Measurements from ENCODE around the gene RHBG.

The RHBG gene

GRCh38 chr1:156400191-156400935, 31.4 kb downstream of the RHBG start:
- H2BK15ac ChIP-seq (ENCODE audit: low read depth, poor library complexity, severe bottlenecking), result no peak overlapping the region
- H3K9ac ChIP-seq (ENCODE audit: low read length), result no peak overlapping the region
- H2AFZ ChIP-seq (ENCODE audit: low read depth, low read length), result no peak overlapping the region
- DNase-seq, result no peak
- no peak overlapping the region for H2BK120ac ChIP-seq (ENCODE audit: low read depth, low read length)
- no peaks in the 10 kb centered on the region for H3K9me3 ChIP-seq (ENCODE audit: control insufficient read depth, low read length)
- no peak overlapping the region for H3K4me3 ChIP-seq (ENCODE audit: insufficient read depth in 1 of 2, low read depth in 1 of 2, low read length in 2 of 2)
- H3K23ac ChIP-seq (ENCODE audit: low read length in 2 of 2), result no peak overlapping the region
- no peak overlapping the region for H2AK5ac ChIP-seq (ENCODE audit: low read length, severe bottlenecking)
- no peak overlapping the region for H3K18ac ChIP-seq (ENCODE audit: low read depth in 1 of 2, low read length in 2 of 2)
- no peak overlapping the region for H4K91ac ChIP-seq (ENCODE audit: low read length)
- no peak overlapping the region for H3K27ac ChIP-seq (ENCODE audit: low read length, poor library complexity, severe bottlenecking)
- H3K36me3 ChIP-seq (ENCODE audit: control insufficient read depth in 1 of 2, insufficient read depth in 2 of 2, low read depth in 1 of 2, low read length in 2 of 2), result no peaks in the 10 kb centered on the region
- peaks cover 52 to 62% of the 10 kb centered on the region in 2 experiments for H3K27me3 ChIP-seq (ENCODE audit: control insufficient read depth in 1 of 2, insufficient read depth in 1 of 2, low read length in 2 of 2)
- no peak overlapping the region for H3K4me2 ChIP-seq (ENCODE audit: low read length, poor library complexity, severe bottlenecking)
- no peak overlapping the region for H3K14ac ChIP-seq (ENCODE audit: low read length in 2 of 2)
- H2BK5ac ChIP-seq (ENCODE audit: low read depth, low read length, poor library complexity, severe bottlenecking), result no peak overlapping the region
- H3K4ac ChIP-seq (ENCODE audit: low read depth in 1 of 2, low read length in 2 of 2), result no peak overlapping the region
- no peak overlapping the region for H2BK12ac ChIP-seq (ENCODE audit: low read length in 2 of 2)
- no peaks in the 10 kb centered on the region for H3K4me1 ChIP-seq (ENCODE audit: control insufficient read depth, insufficient read depth, low read depth, low read length)
- no peaks in the 10 kb centered on the region for H3K79me1 ChIP-seq (replicated peaks; ENCODE audit: low read length, poor library complexity, severe bottlenecking)
- WGBS, result 84% methylated on average over 19 of the region's 25 CpGs
- no peak overlapping the region for H4K8ac ChIP-seq (ENCODE audit: low read length)

DNA sequence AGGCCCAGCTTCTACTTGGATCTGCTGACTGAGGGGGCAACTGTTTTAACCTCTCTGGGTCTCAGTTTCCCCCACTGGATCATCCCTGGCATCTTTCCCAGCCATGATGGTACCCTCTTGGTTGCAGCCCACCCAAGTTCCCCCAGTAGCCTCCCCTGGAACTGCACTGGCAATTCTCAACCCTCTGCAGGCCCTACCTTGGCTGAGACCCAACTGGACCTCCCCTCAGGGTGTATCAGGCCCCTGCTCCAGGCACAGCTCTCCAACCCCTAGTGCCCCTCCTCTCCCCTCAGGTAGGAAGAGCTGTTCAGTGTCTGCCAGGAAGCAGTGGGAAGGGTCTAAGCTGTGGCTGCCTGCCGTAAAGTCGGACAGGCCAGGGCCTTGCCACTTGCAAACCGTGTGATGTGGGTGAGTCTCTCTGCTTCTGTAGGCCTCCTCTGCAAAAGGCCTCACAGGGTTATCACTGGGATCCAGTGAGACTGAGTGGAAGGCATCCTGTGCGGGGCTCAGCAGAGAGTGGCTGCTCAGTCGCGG, 32.1 kb downstream of the RHBG start:
- no peak overlapping the region for H3K14ac ChIP-seq (ENCODE audit: low read length in 2 of 2)
- H3K4me3 ChIP-seq (ENCODE audit: insufficient read depth in 1 of 2, low read depth in 1 of 2, low read length in 2 of 2), result no peak overlapping the region
- H3K23ac ChIP-seq (ENCODE audit: low read length in 2 of 2), result no peak overlapping the region
- no peak overlapping the region for H3K4ac ChIP-seq (ENCODE audit: low read depth in 1 of 2, low read length in 2 of 2)
- H3K79me1 ChIP-seq (replicated peaks; ENCODE audit: low read length, poor library complexity, severe bottlenecking), result no peaks in the 10 kb centered on the region
- no peak for DNase-seq
- no peak overlapping the region for H4K91ac ChIP-seq (ENCODE audit: low read length)
- no peak overlapping the region for H3K27ac ChIP-seq (ENCODE audit: low read length, poor library complexity, severe bottlenecking)
- H3K18ac ChIP-seq (ENCODE audit: low read depth in 1 of 2, low read length in 2 of 2), result no peak overlapping the region
- no peak overlapping the region for H2BK12ac ChIP-seq (ENCODE audit: low read length in 2 of 2)
- no peak overlapping the region for H2AK5ac ChIP-seq (ENCODE audit: low read length, severe bottlenecking)
- WGBS, result 70% methylated on average over 6 of the region's 6 CpGs
- H2AFZ ChIP-seq (ENCODE audit: low read depth, low read length), result no peak overlapping the region
- H2BK15ac ChIP-seq (ENCODE audit: low read depth, poor library complexity, severe bottlenecking), result no peak overlapping the region
- no peak overlapping the region for H2BK5ac ChIP-seq (ENCODE audit: low read depth, low read length, poor library complexity, severe bottlenecking)
- no peak overlapping the region for H2BK120ac ChIP-seq (ENCODE audit: low read depth, low read length)
- H3K4me1 ChIP-seq (ENCODE audit: control insufficient read depth, insufficient read depth, low read depth, low read length), result no peaks in the 10 kb centered on the region
- no peak overlapping the region for H4K8ac ChIP-seq (ENCODE audit: low read length)
- no peaks in the 10 kb centered on the region for H3K9me3 ChIP-seq (ENCODE audit: control insufficient read depth, low read length)
- H3K27me3 ChIP-seq (ENCODE audit: control insufficient read depth in 1 of 2, insufficient read depth in 1 of 2, low read length in 2 of 2), result peaks cover 59 to 67% of the 10 kb centered on the region in 2 experiments
- H3K4me2 ChIP-seq (ENCODE audit: low read length, poor library complexity, severe bottlenecking), result no peak overlapping the region
- no peaks in the 10 kb centered on the region for H3K36me3 ChIP-seq (ENCODE audit: control insufficient read depth in 1 of 2, insufficient read depth in 2 of 2, low read depth in 1 of 2, low read length in 2 of 2)
- no peak overlapping the region for H3K9ac ChIP-seq (ENCODE audit: low read length)

GRCh38 chr1:156401681-156402081, 32.7 kb downstream of the RHBG start:
- Histone ChIP-seq H3K27ac (ENCODE audit: low read length, poor library complexity, severe bottlenecking) (no peak overlapping the region), H3K18ac (ENCODE audit: low read depth in 1 of 2, low read length in 2 of 2) (no peak overlapping the region)

GRCh38 chr1:156402331-156403020, 33.5 kb downstream of the RHBG start:
- Histone ChIP-seq H3K36me3 (ENCODE audit: control insufficient read depth in 1 of 2, insufficient read depth in 2 of 2, low read depth in 1 of 2, low read length in 2 of 2) (no peaks in the 10 kb centered on the region), H3K27me3 (ENCODE audit: control insufficient read depth in 1 of 2, insufficient read depth in 1 of 2, low read length in 2 of 2) (peaks cover 72 to 78% of the 10 kb centered on the region in 2 experiments), H3K4ac (ENCODE audit: low read depth in 1 of 2, low read length in 2 of 2) (no peak overlapping the region), H3K9me3 (ENCODE audit: control insufficient read depth, low read length) (no peaks in the 10 kb centered on the region), H3K23ac (ENCODE audit: low read length in 2 of 2) (no peak overlapping the region), H2BK12ac (ENCODE audit: low read length in 2 of 2) (no peak overlapping the region), H4K8ac (ENCODE audit: low read length) (no peak overlapping the region), H3K14ac (ENCODE audit: low read length in 2 of 2) (no peak overlapping the region), H2AFZ (ENCODE audit: low read depth, low read length) (no peak overlapping the region), H3K27ac (ENCODE audit: low read length, poor library complexity, severe bottlenecking) (no peak overlapping the region), H2BK5ac (ENCODE audit: low read depth, low read length, poor library complexity, severe bottlenecking) (no peak overlapping the region), H3K79me1 (replicated peaks; ENCODE audit: low read length, poor library complexity, severe bottlenecking) (no peaks in the 10 kb centered on the region), H4K91ac (ENCODE audit: low read length) (no peak overlapping the region), H2AK5ac (ENCODE audit: low read length, severe bottlenecking) (no peak overlapping the region), H3K9ac (ENCODE audit: low read length) (no peak overlapping the region), H3K4me1 (ENCODE audit: control insufficient read depth, insufficient read depth, low read depth, low read length) (no peaks in the 10 kb centered on the region), H3K4me2 (ENCODE audit: low read length, poor library complexity, severe bottlenecking) (no peak overlapping the region), H2BK15ac (ENCODE audit: low read depth, poor library complexity, severe bottlenecking) (no peak overlapping the region), H3K4me3 (ENCODE audit: insufficient read depth in 1 of 2, low read depth in 1 of 2, low read length in 2 of 2) (no peak overlapping the region), H3K18ac (ENCODE audit: low read depth in 1 of 2, low read length in 2 of 2) (no peak overlapping the region), H2BK120ac (ENCODE audit: low read depth, low read length) (no peak overlapping the region)
- 57% methylated on average over 8 of the region's 8 CpGs for WGBS
- DNase-seq, result no peak

More at GRCh38 chr1:156401681-156402081, 32.7 kb downstream of the RHBG start:
- Histone ChIP-seq H2BK120ac (ENCODE audit: low read depth, low read length) (no peak overlapping the region), H3K4ac (ENCODE audit: low read depth in 1 of 2, low read length in 2 of 2) (no peak overlapping the region), H4K91ac (ENCODE audit: low read length) (no peak overlapping the region), H2AK5ac (ENCODE audit: low read length, severe bottlenecking) (no peak overlapping the region), H2BK15ac (ENCODE audit: low read depth, poor library complexity, severe bottlenecking) (no peak overlapping the region), H4K8ac (ENCODE audit: low read length) (no peak overlapping the region), H3K23ac (ENCODE audit: low read length in 2 of 2) (no peak overlapping the region), H2BK12ac (ENCODE audit: low read length in 2 of 2) (no peak overlapping the region), H3K27me3 (ENCODE audit: control insufficient read depth in 1 of 2, insufficient read depth in 1 of 2, low read length in 2 of 2) (peaks cover 65 to 70% of the 10 kb centered on the region in 2 experiments), H3K4me1 (ENCODE audit: control insufficient read depth, insufficient read depth, low read depth, low read length) (no peaks in the 10 kb centered on the region), H3K79me1 (replicated peaks; ENCODE audit: low read length, poor library complexity, severe bottlenecking) (no peaks in the 10 kb centered on the region), H3K9me3 (ENCODE audit: control insufficient read depth, low read length) (no peaks in the 10 kb centered on the region), H3K36me3 (ENCODE audit: control insufficient read depth in 1 of 2, insufficient read depth in 2 of 2, low read depth in 1 of 2, low read length in 2 of 2) (no peaks in the 10 kb centered on the region), H3K4me2 (ENCODE audit: low read length, poor library complexity, severe bottlenecking) (no peak overlapping the region), H3K4me3 (ENCODE audit: insufficient read depth in 1 of 2, low read depth in 1 of 2, low read length in 2 of 2) (no peak overlapping the region), H3K9ac (ENCODE audit: low read length) (no peak overlapping the region), H2BK5ac (ENCODE audit: low read depth, low read length, poor library complexity, severe bottlenecking) (no peak overlapping the region), H3K14ac (ENCODE audit: low read length in 2 of 2) (no peak overlapping the region), H2AFZ (ENCODE audit: low read depth, low read length) (no peak overlapping the region)
- no peak for DNase-seq
- WGBS, result 42% methylated on average over 3 of the region's 3 CpGs
